ENCODE measurements around the gene ATXN7.
A peak's percentile ranks its signal among the peaks of the same experiment; 100 is the strongest.

ATXN7 gene

GRCh38 chr3:63990733-63991132 lies 127.1 kb downstream of the ATXN7 start:
- no peak for DNase-seq

DNA sequence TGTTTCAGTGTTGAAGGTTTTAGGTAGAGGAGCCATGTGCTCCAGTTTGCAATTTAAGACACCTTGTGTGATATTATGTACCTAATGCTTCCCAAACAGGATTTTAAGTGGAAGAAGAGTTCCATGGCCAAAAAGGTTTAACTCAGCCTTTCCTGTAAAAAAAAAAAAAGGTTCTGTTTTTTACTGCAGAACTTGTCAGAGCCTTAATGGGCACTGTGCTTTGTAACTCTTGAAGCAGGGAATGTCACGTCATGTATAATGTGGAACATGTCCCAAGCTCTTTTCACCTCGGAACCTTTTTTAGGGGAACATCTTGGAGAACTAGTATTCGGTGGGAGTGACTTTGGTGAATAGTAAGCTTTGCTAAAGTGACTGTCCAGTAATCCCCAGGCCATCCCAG lies 128.0 kb downstream of the ATXN7 start:
- no peak for DNase-seq

DNA sequence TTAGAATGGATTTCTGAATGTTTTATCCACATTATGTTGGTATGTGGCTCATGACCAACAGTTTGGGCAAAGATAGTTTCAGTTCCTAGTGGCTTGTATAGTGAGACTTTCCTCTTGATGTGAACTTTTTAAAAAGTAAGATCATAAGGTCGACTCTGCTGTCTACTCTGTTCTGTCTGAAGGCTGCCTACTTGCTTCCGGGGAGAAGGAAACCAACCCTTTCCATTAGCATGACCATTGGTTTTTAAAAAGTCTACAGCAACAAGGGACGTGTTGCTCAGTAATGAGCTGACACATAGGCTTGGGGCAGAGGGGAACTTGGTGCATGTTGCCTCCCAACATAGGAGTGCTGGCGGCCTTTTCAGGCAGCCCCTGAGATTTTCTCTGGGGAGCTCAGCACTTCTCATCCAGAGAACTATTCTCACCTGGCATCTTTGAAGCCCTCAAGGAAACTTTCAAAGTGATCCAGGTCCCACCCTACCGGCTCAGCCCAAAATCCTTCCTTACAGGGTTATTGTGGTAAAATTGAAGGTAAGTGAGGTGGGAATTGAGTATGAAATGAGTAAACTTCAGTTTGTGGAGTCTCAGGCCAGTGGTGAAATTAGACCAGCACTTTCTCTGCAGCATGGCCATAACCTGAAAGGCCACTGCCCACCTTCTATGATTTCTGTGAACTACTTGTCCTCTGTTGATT lies 129.0 kb downstream of the ATXN7 start:
- no peak for DNase-seq

DNA sequence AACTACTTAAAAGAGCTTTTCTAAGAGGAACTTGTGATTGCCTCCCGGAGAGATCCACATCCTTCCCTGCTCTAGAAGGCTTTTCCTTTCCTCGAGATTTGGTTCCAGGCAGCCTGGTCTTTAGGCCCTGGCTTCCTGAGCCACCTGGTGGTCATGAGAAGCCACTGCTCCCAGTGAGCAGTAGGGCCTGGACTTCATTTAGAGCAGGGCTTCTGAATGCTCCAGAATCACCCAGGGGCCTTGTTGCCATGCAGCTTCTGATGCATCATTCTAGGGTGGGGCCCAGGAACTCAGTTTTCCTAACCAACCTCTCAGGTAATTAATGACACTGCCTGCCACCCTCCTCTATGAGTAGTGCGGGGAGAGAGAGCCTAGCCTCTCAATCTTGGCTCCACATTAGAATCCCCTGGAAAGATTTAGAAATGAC lies 130.0 kb downstream of the ATXN7 start:
- no peak for DNase-seq

GRCh38 chr3:63995086-63995485 lies 131.4 kb downstream of the ATXN7 start:
- no peak for DNase-seq

GRCh38 chr3:63998852-63999754 lies 135.4 kb downstream of the ATXN7 start:
- no peak for DNase-seq

GRCh38 chr3:64000453-64001055 lies 136.9 kb downstream of the ATXN7 start:
- no peak for DNase-seq

GRCh38 chr3:64002233-64002632 lies 138.6 kb downstream of the ATXN7 start:
- DNase-seq, result no peak

DNA sequence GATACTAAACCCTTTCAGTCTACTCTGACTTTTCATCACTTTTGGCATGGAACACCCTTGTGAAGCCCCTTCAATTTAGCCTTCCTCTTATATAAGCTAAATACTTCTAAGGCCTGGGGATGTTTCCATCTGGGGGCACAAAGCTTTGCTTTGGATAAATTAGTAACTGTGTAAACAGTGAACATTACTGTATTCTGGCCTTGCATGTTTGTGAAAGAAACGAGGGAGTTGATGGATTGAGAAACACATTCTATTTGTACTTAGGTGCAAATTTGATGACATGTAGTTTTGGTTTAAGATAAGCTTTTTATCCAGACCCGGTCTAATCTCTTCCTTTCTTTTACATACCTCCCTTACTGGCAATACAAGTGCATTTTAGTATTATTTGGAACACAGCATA lies 139.9 kb downstream of the ATXN7 start:
- no peak for DNase-seq

GRCh38 chr3:64008017-64008416 lies 144.3 kb downstream of the ATXN7 start:
- no peak for DNase-seq

DNA sequence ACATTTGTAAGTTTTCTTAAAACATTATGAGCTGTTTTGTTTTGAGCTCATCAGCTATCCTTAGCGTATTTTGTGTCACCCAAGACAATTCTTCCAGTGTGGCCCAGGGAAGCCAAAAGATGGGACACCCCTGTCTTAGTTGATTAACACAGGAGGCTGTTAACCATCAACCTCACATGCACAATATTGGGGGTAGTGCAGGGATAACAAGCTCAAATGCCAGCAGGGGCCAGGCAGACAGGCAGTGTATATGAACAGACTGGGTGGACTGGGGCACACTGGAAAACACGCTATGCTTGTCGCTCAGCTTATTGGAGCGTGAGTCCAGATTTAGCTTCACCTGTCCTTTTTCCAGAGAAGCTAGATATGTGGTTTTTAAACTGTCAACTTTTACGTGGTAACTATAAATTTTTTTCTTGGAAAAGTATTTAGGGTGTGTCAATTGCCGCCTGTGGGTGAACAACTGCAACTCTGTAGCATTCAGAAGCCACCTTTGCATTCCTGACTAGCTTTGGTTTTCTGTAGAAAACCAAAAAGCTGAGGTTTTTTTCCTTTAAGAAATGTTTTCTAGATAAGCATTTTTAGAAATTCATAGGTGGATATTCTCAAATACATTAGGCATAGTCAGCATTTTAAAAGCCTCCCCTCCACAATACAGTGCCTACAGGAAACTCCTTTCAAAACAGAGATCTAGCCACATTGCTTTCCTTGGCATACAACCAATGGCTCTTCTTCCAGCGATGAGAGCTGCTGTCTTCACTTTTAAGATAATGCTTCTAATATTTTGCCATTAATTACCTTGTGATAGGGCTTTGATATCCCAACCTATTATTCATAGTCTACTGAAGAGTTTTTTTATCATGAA lies 145.1 kb downstream of the ATXN7 start:
- no peak for DNase-seq

DNA sequence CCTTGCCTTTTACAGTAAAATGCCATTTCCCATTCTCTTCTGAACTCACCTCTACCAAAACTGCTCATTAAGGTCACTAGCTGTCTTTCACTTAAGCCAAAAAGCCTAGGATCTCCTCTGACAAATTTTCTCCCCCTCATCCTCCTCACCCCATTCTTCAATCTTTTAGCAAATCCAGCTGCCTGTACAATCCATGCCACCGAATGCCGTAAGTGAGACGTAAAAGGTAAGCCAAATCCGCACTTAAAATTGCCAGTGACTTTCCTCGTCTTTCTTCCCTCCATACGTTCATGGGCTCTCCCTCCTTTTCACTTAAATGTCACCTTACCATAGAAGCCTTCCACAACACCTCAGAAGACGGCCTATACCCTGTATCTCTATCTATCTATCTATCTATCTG lies 145.9 kb downstream of the ATXN7 start:
- no peak for DNase-seq

- DNase-seq, result no peak
These were observed 146.5 kb downstream of the ATXN7 start for GRCh38 chr3:64010199-64010598.

- DNase-seq, result no peak
These were observed 148.0 kb downstream of the ATXN7 start for GRCh38 chr3:64011685-64012084.

DNA sequence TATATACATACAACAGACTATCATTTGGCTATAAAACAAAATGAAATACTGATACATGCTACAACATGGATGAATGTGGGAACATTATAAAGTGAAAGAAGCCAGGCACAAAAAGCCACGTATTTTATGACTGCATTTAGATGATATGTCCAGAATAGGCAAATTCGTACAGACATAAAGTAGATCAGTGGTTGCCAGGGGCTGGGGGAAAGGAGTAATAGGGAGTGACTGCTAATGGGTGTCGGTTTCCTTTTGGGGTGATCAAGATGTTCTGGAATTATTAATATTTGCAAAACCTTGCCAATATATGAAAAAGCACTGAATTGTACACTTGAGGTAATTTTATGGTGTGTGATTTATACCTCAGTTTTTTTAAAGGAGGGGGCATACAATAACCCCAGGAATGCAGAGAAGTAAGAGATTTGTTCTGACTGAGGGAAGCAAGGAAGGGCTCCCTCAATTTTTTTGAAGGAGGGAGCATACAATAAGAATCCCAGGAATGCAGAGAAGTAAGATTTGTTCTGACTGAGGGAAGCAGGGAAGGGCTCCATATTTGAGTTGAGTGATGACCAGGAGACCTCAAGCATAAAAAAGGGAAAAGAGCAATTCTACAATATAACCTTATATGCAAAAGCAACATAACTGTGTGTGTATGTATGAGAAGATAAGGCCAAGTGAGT lies 153.4 kb downstream of the ATXN7 start:
- DNase-seq, result no peak

DNA sequence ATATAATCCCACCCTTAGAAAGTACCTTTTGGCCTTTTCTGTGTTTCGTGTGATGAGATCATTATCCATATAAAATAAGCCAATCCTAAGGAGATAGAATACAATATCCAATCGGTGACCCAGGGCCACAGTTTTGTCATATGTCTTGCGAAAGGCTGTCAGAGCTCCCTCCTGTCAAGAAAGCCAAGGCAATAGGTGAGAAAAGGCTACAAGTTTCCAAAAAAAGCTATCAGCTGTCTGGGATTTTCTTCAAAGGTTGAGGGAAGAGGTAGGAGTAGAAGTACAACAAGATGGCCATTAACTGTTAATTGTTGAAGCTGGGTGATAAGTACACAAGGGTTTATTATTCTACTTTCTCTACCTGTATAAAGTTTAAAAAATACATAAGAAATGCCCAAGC lies 155.6 kb downstream of the ATXN7 start:
- no peak for DNase-seq

GRCh38 chr3:64019879-64020278 lies 156.2 kb downstream of the ATXN7 start:
- DNase-seq, result no peak

DNA sequence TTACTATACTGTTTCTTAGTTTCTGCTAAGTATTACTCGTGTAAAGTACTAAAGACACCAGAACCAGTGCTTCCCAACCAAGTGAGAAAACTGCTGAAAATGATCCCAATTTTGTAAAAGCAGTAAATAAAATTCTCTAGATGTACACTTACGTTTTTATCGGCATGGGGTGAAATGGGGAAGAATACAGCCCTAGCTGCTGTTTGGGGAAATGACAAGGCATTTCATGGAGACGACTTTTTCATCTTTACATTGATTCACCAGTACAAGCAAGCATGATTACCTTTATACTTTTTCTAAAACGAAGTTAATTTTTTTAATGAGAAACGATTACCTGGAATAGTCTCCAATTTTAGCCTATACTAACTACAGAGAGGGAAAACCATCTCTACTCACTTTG lies 158.3 kb downstream of the ATXN7 start:
- no peak for DNase-seq

GRCh38 chr3:64022451-64023186 lies 159.0 kb downstream of the ATXN7 start:
- no peak for DNase-seq

DNA sequence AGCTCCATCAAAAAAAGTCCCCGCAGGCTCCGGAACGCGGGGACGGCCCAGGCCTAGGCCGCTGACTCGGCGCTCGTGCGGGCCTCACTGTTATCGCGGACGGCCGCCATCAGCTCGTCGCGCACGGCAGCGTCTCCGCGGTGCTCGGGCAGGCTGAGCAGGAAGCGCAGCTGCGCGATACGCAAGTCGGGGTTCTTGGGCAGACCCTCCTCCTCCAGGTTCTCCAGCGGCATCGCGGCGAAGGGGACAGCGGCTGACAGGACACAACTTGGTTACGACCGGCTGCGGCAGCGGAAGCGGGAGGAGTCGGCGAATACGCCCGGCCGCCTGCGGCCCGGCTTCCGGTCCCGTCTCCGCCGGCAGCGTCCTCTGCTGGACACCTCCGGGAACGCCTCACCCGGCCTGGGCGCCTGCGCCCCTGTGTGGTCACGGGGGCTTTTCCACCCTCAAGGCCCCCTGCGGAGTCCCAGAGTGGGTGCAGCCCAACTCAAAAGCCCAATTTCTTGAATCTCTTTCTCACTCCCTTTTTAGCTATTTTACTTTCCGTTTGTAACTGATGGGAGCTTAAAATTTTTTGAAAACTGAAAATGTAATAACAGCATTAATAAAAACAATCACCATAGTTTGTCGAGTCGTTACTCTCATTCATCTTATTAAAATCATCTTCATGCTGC lies 159.7 kb downstream of the ATXN7 start, which contains the start of gene PSMD6:
Gene PSMD6 (minus strand): TSS at position 308 of the 674 bp plus-strand sequence. CDS start 75 bp downstream, at position 233.
- DNase-seq, result peak; percentile 13

DNA sequence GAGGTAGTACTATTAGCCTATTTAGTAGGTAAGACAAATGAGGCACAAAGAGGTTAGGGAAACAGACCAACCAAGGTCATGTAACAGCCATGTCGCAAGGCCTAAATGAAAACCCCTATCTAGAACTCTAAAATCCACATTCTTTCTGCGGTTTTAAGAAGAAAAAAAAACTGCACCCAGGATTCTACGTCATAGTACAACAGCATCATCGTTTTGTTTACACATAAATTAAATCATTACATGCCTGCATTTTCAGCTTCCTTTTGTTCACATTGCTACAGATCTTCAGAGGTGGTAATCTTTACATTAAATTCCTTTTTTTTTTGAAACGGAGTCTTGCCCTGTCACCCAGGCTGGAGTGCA lies 160.2 kb downstream of the ATXN7 start:
- no peak for DNase-seq

All from NCI-H1417 treated with DMSO at 0.1 percent for 48 hours (cell line).